WTC11 (cell line): ENCODE results near the gene MAGI2.

Experiments
- CREM ChIP-seq: sonication (generic); formaldehyde crosslinking; IDR thresholded peaks from 2 replicates; pipeline ENCODE4 v1.8.1; 2022; ENCODE audit warnings: mild to moderate bottlenecking, missing genetic modification reagents, moderate library complexity
- E2F4 ChIP-seq: sonication (generic); formaldehyde crosslinking; IDR thresholded peaks from 2 replicates; pipeline ENCODE4 v1.8.1; 2022; ENCODE audit warnings: low read depth, mild to moderate bottlenecking, moderate library complexity, missing genetic modification reagents, borderline replicate concordance
- ETV6 ChIP-seq: sonication (generic); formaldehyde crosslinking; IDR thresholded peaks from 2 replicates; pipeline ENCODE4 v1.8.1; 2022; ENCODE audit warnings: mild to moderate bottlenecking, missing genetic modification reagents
- FOXP4 ChIP-seq: sonication (generic); formaldehyde crosslinking; IDR thresholded peaks from 2 replicates; pipeline ENCODE4 v1.8.0; 2022; ENCODE audit warnings: mild to moderate bottlenecking, missing genetic modification reagents
- JUN ChIP-seq: sonication (generic); formaldehyde crosslinking; IDR thresholded peaks from 2 replicates; pipeline ENCODE4 v1.8.0; 2023; ENCODE audit warnings: mild to moderate bottlenecking, missing genetic modification reagents
- KAT7 ChIP-seq: sonication (generic); formaldehyde crosslinking; IDR thresholded peaks from 2 replicates; pipeline ENCODE4 v1.8.1; 2023; ENCODE audit warnings: missing genetic modification reagents, mild to moderate bottlenecking, borderline replicate concordance
- SP1 ChIP-seq: sonication (generic); formaldehyde crosslinking; conservative IDR thresholded peaks from 2 replicates; pipeline ENCODE4 v1.8.1; 2022; ENCODE audit warnings: missing genetic modification reagents
- USF2 ChIP-seq: sonication (generic); formaldehyde crosslinking; IDR thresholded peaks from 2 replicates; pipeline ENCODE4 v1.8.1; 2023; ENCODE audit warnings: mild to moderate bottlenecking, missing genetic modification reagents, moderate library complexity
- ZBTB21 ChIP-seq: sonication (generic); formaldehyde crosslinking; IDR thresholded peaks from 2 replicates; pipeline ENCODE4 v1.8.1; 2023; ENCODE audit warnings: mild to moderate bottlenecking, missing genetic modification reagents, borderline replicate concordance
- ZNF317 ChIP-seq: sonication (generic); formaldehyde crosslinking; IDR thresholded peaks from 2 replicates; pipeline ENCODE4 v1.8.1; 2023; ENCODE audit warnings: low read depth, mild to moderate bottlenecking, moderate library complexity, missing genetic modification reagents, borderline replicate concordance
- TF ChIP-seq, protein P1 (sequence below): fragments of 200-600 bp; IDR thresholded peaks from 2 replicates; pipeline ENCODE4 v1.8.0; 2022; ENCODE audit warnings: antibody characterized with exemption

GRCh38 chr7:78642751-78643150, 810.7 kb downstream of the MAGI2 start:
- no peak for TF ChIP-seq CREM (CRISPR knock-in tag)
- TF ChIP-seq, protein P1, sequence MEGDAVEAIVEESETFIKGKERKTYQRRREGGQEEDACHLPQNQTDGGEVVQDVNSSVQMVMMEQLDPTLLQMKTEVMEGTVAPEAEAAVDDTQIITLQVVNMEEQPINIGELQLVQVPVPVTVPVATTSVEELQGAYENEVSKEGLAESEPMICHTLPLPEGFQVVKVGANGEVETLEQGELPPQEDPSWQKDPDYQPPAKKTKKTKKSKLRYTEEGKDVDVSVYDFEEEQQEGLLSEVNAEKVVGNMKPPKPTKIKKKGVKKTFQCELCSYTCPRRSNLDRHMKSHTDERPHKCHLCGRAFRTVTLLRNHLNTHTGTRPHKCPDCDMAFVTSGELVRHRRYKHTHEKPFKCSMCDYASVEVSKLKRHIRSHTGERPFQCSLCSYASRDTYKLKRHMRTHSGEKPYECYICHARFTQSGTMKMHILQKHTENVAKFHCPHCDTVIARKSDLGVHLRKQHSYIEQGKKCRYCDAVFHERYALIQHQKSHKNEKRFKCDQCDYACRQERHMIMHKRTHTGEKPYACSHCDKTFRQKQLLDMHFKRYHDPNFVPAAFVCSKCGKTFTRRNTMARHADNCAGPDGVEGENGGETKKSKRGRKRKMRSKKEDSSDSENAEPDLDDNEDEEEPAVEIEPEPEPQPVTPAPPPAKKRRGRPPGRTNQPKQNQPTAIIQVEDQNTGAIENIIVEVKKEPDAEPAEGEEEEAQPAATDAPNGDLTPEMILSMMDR, result no peak
- TF ChIP-seq JUN, result no peak
- no peak for TF ChIP-seq SP1 (CRISPR knock-in tag)
- TF ChIP-seq FOXP4 (CRISPR knock-in tag), result no peak
- TF ChIP-seq ZBTB21 (CRISPR knock-in tag), result no peak
- TF ChIP-seq ZNF317 (CRISPR knock-in tag), result no peak
- no peak for TF ChIP-seq E2F4
- no peak for TF ChIP-seq KAT7
- TF ChIP-seq USF2 (CRISPR knock-in tag), result no peak
- TF ChIP-seq ETV6 (CRISPR knock-in tag), result no peak
